Fibroblast of villous mesenchyme (primary cell): Measurements from ENCODE around the gene BAZ1A. TPM values are rescaled to one million over a fixed set of nuclear protein-coding genes. Genes with fewer than 3 reads are reported as not detected.

Experiments
- DNase-seq: peaks from one replicate; pipeline ENCODE4 v3.0.0-alpha.2; 2010; ENCODE audit warnings: low read depth
- H3K4me3 ChIP-seq: 2 replicates; pipeline ENCODE4 v1.5.1; 2011; ENCODE audit warnings: low read depth, mild to moderate bottlenecking, low read length
- CTCF ChIP-seq: IDR thresholded peaks from 2 replicates; pipeline ENCODE4 v1.5.1; 2012; ENCODE audit warnings: low read depth, mild to moderate bottlenecking, low read length; ENCODE audit not compliant: insufficient read depth
- total RNA-seq: library from RNA; depleted of rRNA; stranded (reverse); fragments of >200 nt; gene quantifications from 2 replicates; pipeline ENCODE4 v1.2.3, GENCODE V29; 2012

Gene BAZ1A
- total RNA-seq, 1 donor: 49.2 TPM

GRCh38 chr14:34858765-34859164, 16.4 kb downstream of the BAZ1A start:
- no peak overlapping the region for H3K4me3 ChIP-seq
- no peak for TF ChIP-seq CTCF
- no peak for DNase-seq

GRCh38 chr14:34857689-34858449, 17.3 kb downstream of the BAZ1A start:
- DNase-seq: no peak
- H3K4me3 ChIP-seq: no peak overlapping the region
- TF ChIP-seq CTCF: no peak

DNA sequence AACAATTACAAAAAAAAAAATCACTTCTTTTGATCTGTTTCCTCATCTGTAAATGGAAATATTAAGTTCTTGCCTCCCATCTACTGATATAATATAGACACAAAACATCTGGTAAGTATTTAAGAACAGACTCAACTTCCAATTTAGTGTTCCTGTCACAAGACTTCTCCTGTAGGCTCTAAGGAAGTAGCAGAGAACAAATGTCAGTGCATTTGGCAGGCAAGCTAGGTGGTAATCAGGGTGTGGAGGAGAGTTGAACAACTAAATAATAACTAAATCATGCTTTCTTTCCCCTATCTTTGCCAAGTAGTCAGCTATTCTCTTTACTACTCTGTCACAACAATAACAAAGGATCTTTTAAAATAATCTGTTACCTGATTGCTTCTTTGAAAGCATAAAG, 22.1 kb downstream of the BAZ1A start:
- no peak for DNase-seq
- TF ChIP-seq CTCF: no peak

GRCh38 chr14:34851395-34851794, 23.8 kb downstream of the BAZ1A start:
- H3K4me3 ChIP-seq: no peak overlapping the region
- peak; percentile 18 for DNase-seq
- no peak for TF ChIP-seq CTCF

More for the DNA sequence above, 22.1 kb downstream of the BAZ1A start:
- H3K4me3 ChIP-seq: no peak overlapping the region

- H3K4me3 ChIP-seq: no peak overlapping the region
- TF ChIP-seq CTCF: no peak
- DNase-seq: no peak
Measured at GRCh38 chr14:34845869-34846268, 29.3 kb downstream of the BAZ1A start.

DNA sequence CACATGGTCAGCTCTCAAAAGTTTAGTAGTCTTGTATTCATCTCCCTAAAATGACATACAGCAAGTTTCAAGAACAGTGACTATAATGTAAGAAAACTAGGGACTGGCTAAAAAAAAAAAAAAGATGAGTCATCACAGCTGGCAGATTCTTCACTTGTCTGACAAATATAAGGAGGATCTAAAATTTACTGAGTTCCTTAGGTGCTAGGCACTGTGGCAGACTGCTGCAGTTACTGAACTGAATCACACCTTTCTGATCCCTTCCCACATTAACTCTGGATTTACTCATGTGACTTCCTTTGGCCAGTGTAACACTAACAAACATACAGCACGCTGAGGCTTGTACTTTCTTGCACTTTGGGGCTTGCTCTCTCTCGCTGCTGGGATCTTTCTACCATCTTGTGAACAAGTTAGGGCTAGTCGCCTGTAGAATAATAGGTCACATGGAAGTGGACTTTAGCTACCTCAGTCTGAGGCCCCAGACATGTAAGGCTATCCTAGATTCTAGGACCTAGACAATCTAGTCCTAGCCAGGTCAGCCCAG, 32.1 kb downstream of the BAZ1A start:
- TF ChIP-seq CTCF: no peak
- H3K4me3 ChIP-seq: no peak overlapping the region
- DNase-seq: peak; percentile 79
